CD8-positive, alpha-beta memory T cell (primary cell): ENCODE measurements around the gene PLEKHG4. TPM values are rescaled to one million over a fixed set of nuclear protein-coding genes. Genes with fewer than 3 reads are reported as not detected.

Experiments used
- CTCF ChIA-PET: fragments of 350-600 bp; sonication (Branson Sonifier 250); formaldehyde crosslinking; loops from one replicate; lab custom pipeline; 2021; ENCODE audit warnings: antibody characterized with exemption; lab: Charles Lee
- POLR2A ChIA-PET: fragments of 350-600 bp; sonication (Branson Sonifier 250); formaldehyde crosslinking; loops from one replicate; lab custom pipeline; 2021; ENCODE audit warnings: antibody characterized with exemption; lab: Charles Lee
- DNase-seq, 5 donors: peaks; one replicate each; pipeline versions ENCODE4 v3.0.0 to v3.0.0-alpha.2; 2020 to 2022; ENCODE audit warnings: mixed read lengths in 1 of 5
- H3K27ac ChIP-seq: one replicate; pipeline ENCODE4 v1.7.0; 2013; ENCODE audit warnings: low read depth, mild to moderate bottlenecking, low read length, moderate library complexity
- H3K27me3 ChIP-seq: 2 replicates; pipeline ENCODE4 v1.7.0; 2013; ENCODE audit warnings: low read length, mild to moderate bottlenecking; ENCODE audit not compliant: insufficient read depth, poor library complexity, severe bottlenecking
- H3K36me3 ChIP-seq: 2 replicates; pipeline ENCODE4 v1.7.0; 2013; ENCODE audit warnings: mild to moderate bottlenecking, low read length, moderate library complexity; ENCODE audit not compliant: insufficient read depth
- H3K4me1 ChIP-seq: 2 replicates; pipeline ENCODE4 v1.7.0; 2013; ENCODE audit warnings: mild to moderate bottlenecking, low read length, moderate library complexity; ENCODE audit not compliant: insufficient read depth
- H3K4me3 ChIP-seq: 2 replicates; pipeline ENCODE4 v1.7.0; 2013; ENCODE audit warnings: mild to moderate bottlenecking, low read length
- H3K9me3 ChIP-seq: 2 replicates; pipeline ENCODE4 v1.7.0; 2013; ENCODE audit warnings: mild to moderate bottlenecking, low read length
- H3K27ac Mint-ChIP-seq, 8 donors: one replicate each; pipeline ENCODE4 v1.8.0; 2020 to 2021; ENCODE audit warnings: mixed read lengths in 8 of 8, mild to moderate bottlenecking in 6 of 8, inconsistent platforms in 3 of 8, moderate library complexity in 3 of 8
- H3K27me3 Mint-ChIP-seq, 2 donors: one replicate each; pipeline ENCODE4 v1.8.0; 2020 to 2021; ENCODE audit warnings: mixed read lengths in 2 of 2, mild to moderate bottlenecking in 1 of 2, moderate library complexity in 1 of 2
- H3K36me3 Mint-ChIP-seq, 3 donors: one replicate each; pipeline ENCODE4 v1.8.0; 2020 to 2021; ENCODE audit warnings: mixed read lengths in 3 of 3, inconsistent platforms in 1 of 3, mild to moderate bottlenecking in 1 of 3
- H3K4me1 Mint-ChIP-seq, 3 donors: one replicate each; pipeline ENCODE4 v1.8.0; 2020 to 2021; ENCODE audit warnings: mixed read lengths in 3 of 3, inconsistent platforms in 1 of 3, mild to moderate bottlenecking in 1 of 3
- H3K4me3 Mint-ChIP-seq, 7 donors: one replicate each; pipeline ENCODE4 v1.8.0; 2020 to 2021; ENCODE audit warnings: mixed read lengths in 7 of 7, mild to moderate bottlenecking in 6 of 7, moderate library complexity in 4 of 7, inconsistent platforms in 2 of 7
- H3K9me3 Mint-ChIP-seq, 5 donors: one replicate each; pipeline ENCODE4 v1.8.0; 2020 to 2022; ENCODE audit warnings: mixed read lengths in 5 of 5, mild to moderate bottlenecking in 3 of 5, moderate library complexity in 2 of 5, inconsistent platforms in 1 of 5
- polyA plus RNA-seq: library from polyadenylated mRNA; unstranded; fragments of 300-500 nt; fragmentation: Illumina TruSeq; gene quantifications from one replicate; pipeline ENCODE4 v1.2.3, GENCODE V29; 2021
- total RNA-seq, 2 experiments: library from RNA; stranded (reverse); gene quantifications; one replicate each; pipeline ENCODE4 v1.2.3, GENCODE V29; 2021

Gene PLEKHG4
- total and polyA plus RNA-seq, 3 experiments from 2014 or later, result 1.6 to 29.3 (median 25.3) TPM

DNA sequence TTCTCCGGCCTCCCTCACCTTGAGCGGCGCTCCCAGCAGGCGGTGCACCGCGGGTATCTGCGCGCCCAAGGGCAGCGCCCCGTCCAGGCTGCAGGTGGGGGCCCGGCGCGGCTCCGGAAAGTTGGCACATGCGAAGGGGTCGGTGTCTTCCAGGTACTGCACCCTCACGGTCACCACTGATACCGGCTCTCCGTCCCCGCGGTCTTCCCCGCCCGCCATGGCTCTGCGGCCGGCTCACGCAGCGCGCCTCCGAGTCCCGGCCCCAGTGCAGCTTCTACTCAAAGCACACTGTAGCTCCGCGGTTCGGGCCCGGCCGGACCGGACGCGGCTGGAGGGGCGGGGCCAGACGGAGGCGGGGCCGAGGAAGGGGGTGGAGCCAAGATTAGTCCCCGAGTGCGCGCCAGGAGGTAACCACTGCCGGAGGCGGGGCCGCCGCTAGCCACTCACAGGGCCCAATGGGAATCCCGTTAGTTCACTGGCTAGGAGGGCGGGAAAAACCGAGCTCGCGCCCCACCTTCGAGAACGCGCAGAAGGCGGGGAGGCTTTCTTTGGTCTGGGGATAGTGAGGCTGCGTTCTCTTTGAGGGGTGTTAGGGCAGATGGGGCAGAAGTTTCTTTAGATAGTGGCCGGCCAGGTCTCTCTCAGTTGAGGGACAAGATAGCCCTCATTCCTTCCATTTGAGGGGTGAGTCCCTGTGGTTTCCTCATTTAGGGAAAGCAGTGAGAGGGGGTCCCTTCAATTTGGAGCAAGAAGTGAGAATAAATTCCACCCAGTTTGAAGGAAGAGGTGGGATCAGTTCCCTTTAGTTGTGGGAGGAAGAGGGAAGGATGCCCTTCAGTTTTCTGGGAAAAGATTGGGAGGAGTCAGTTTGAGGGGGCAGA is 31.9 kb upstream of the PLEKHG4 start, which contains the start of gene FHOD1:
FHOD1 (minus strand) TSS at position 290 of the 881 bp plus-strand sequence; CDS start at position 219, 71 bp downstream.
- Histone ChIP-seq H3K9me3 (no peaks in the 10 kb centered on the region), H3K4me3 (peak within 1 kb of the TSS; percentile 73), H3K4me1 (peaks cover 48% of the 10 kb centered on the region), H3K27ac (peak within 1 kb of the TSS; percentile 72), H3K27me3 (no peaks in the 10 kb centered on the region), H3K36me3 (no peaks in the 10 kb centered on the region)
- Mint-ChIP-seq H3K36me3 (peaks cover 0 to 6% (median 0%) of the 10 kb centered on the region in 3 donors), H3K9me3 (no peaks in the 10 kb centered on the region), H3K4me1 (peaks cover 31 to 56% (median 52%) of the 10 kb centered on the region in 3 donors), H3K27ac (peak within 1 kb of the TSS; percentile 67 to 97 (median 90)), H3K27me3 (no peaks in the 10 kb centered on the region), H3K4me3 (peak within 1 kb of the TSS; percentile 82 to 97 (median 91))
- DNase-seq, result peak; percentile 90 to 97 (median 95)
- ChIA-PET CTCF (interaction anchor here (0.6 to 1.9 kb wide), 7 partner anchors 12 to 267 kb away, joined by 3 to 7 read pairs (median 3); partner anchors contain the start of genes FBXL8, TMEM208 and TRADD), POLR2A (interaction anchor here (1.6 to 2.0 kb wide), 2 partner anchors 21 to 62 kb away, joined by 5 to 14 read pairs; partner anchors contain the start of gene TMEM208)

DNA sequence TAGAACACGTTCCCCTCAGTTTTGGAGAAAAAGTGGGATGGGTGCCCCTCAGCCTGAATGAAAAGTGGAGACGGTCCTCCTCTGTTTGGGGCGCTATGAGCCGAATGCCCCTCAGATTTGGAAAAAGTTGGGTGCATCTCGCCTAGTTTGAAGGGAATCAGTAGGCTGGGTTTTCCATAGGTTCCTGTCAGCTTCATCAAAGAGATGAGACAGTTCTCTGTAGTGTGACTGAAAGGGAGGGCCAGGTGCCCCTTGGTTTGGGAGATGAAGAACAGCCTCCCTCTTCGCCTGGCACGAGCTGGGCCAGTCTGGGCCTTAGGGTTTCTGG is 31.3 kb upstream of the PLEKHG4 start:
- ChIA-PET POLR2A (interaction anchor here (0.5 to 2.0 kb wide), 4 partner anchors 21 to 751 kb away, joined by 3 to 14 read pairs (median 4); partner anchors contain the start of gene TMEM208), CTCF (interaction anchor here (0.7 to 1.9 kb wide), 5 partner anchors 13 to 266 kb away, joined by 3 to 7 read pairs (median 3); partner anchors contain the start of genes E2F4, FBXL8 and TRADD)
- peaks cover 48% of the 10 kb centered on the region for H3K4me1 ChIP-seq

GRCh38 chr16:67248401-67249177 is 30.7 kb upstream of the PLEKHG4 start, which contains the start of gene SLC9A5:
Gene SLC9A5 (plus strand): TSS chr16:67248979. CDS start chr16:67249015, 36 bp downstream.
- Mint-ChIP-seq H3K4me1 (peaks cover 31 to 54% (median 50%) of the 10 kb centered on the region in 3 donors), H3K27ac (peak within 1 kb of the TSS; percentile 54 to 97 (median 90)), H3K4me3 (peak within 1 kb of the TSS; percentile 82 to 97 (median 91)), H3K9me3 (no peaks in the 10 kb centered on the region), H3K36me3 (peaks cover 0 to 4% (median 0%) of the 10 kb centered on the region in 3 donors), H3K27me3 (no peaks in the 10 kb centered on the region)
- DNase-seq, result peak; percentile 17 to 54 (median 30)
- Histone ChIP-seq H3K9me3 (no peaks in the 10 kb centered on the region), H3K4me1 (peaks cover 45% of the 10 kb centered on the region), H3K4me3 (peak within 1 kb of the TSS; percentile 73), H3K27ac (peak within 1 kb of the TSS; percentile 29), H3K36me3 (no peaks in the 10 kb centered on the region), H3K27me3 (no peaks in the 10 kb centered on the region)
- ChIA-PET POLR2A (interaction anchor here (0.5 to 2.0 kb wide), 3 partner anchors 22 to 750 kb away, joined by 3 to 5 read pairs (median 3); partner anchors contain the start of gene TMEM208), CTCF (interaction anchor here (1.2 to 1.3 kb wide), 2 partner anchors 13 to 56 kb away, joined by 3 to 4 read pairs; partner anchors contain the start of gene E2F4)

More for the DNA sequence above, 31.3 kb upstream of the PLEKHG4 start:
- Histone ChIP-seq H3K27me3 (no peaks in the 10 kb centered on the region), H3K36me3 (no peaks in the 10 kb centered on the region), H3K27ac (peak overlapping the region; percentile 29), H3K9me3 (no peaks in the 10 kb centered on the region), H3K4me3 (peak overlapping the region; percentile 73)
- no peak for DNase-seq
- Mint-ChIP-seq H3K36me3 (peaks cover 0 to 4% (median 0%) of the 10 kb centered on the region in 3 donors), H3K27ac (peak overlapping the region; percentile 54 to 97 (median 89)), H3K4me1 (peaks cover 31 to 56% (median 52%) of the 10 kb centered on the region in 3 donors), H3K27me3 (no peaks in the 10 kb centered on the region), H3K9me3 (no peaks in the 10 kb centered on the region), H3K4me3 (peak overlapping the region; percentile 82 to 97 (median 91))

- Mint-ChIP-seq H3K36me3 (peaks cover 0 to 4% (median 0%) of the 10 kb centered on the region in 3 donors), H3K27ac (peak overlapping the region in 3 of 8 donors; percentile 56 to 93 (median 61)), H3K27me3 (no peaks in the 10 kb centered on the region), H3K9me3 (no peaks in the 10 kb centered on the region), H3K4me3 (peak overlapping the region; percentile 63 to 86 (median 82)), H3K4me1 (peaks cover 26 to 46% (median 42%) of the 10 kb centered on the region in 3 donors)
- H3K4me3 ChIP-seq, result peak overlapping the region; percentile 73
- ChIA-PET CTCF (interaction anchor here (1.0 to 1.3 kb wide), 2 partner anchors 11 to 57 kb away, joined by 3 read pairs; partner anchors contain the start of gene E2F4), POLR2A (interaction anchor here (1.0 kb wide), 1 partner anchor 23 kb away, joined by 3 read pairs; the partner anchor contains the start of gene TMEM208)
- H3K4me1 ChIP-seq, result peaks cover 37% of the 10 kb centered on the region
- no peak overlapping the region for H3K27ac ChIP-seq
- no peaks in the 10 kb centered on the region for H3K27me3 ChIP-seq
- peak in 1 of 5 donors; percentile 36 for DNase-seq
- no peaks in the 10 kb centered on the region for H3K36me3 ChIP-seq
- no peaks in the 10 kb centered on the region for H3K9me3 ChIP-seq
Measured at GRCh38 chr16:67249178-67250044, 29.9 kb upstream of the PLEKHG4 start.

DNA sequence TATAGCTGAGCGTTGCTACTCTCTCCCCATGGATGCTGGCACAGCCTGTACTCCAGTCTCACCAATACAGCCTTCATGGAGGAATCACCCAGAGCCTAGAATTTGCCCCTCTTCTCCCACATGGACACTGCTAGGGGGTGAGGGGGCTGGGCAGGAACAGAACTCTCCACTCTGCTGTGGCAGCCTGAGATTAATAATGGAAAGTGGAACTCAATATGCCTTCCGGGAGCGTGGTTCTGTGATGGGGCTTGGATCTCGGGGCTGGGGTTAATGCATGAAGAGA is 29.3 kb upstream of the PLEKHG4 start:
- Histone ChIP-seq H3K4me1 (peaks cover 31% of the 10 kb centered on the region), H3K9me3 (no peaks in the 10 kb centered on the region), H3K27me3 (no peaks in the 10 kb centered on the region), H3K27ac (no peak overlapping the region), H3K4me3 (no peak overlapping the region), H3K36me3 (no peaks in the 10 kb centered on the region)
- H3K9me3 Mint-ChIP-seq, result no peaks in the 10 kb centered on the region
- ChIA-PET POLR2A (no interaction called here), CTCF (interaction anchor here (1.0 kb wide), 1 partner anchor 10 kb away, joined by 3 read pairs; no protein-coding TSS in a partner anchor)
- DNase-seq, result peak in 1 of 5 donors; percentile 1
- H3K4me3 Mint-ChIP-seq, result peak overlapping the region; percentile 35 to 86 (median 82)
- H3K4me1 Mint-ChIP-seq, result peaks cover 20 to 40% (median 36%) of the 10 kb centered on the region in 3 donors
- H3K27me3 Mint-ChIP-seq, result no peaks in the 10 kb centered on the region
- peaks cover 0 to 4% (median 0%) of the 10 kb centered on the region in 3 donors for H3K36me3 Mint-ChIP-seq
- peak overlapping the region in 1 of 8 donors; percentile 61 for H3K27ac Mint-ChIP-seq

DNA sequence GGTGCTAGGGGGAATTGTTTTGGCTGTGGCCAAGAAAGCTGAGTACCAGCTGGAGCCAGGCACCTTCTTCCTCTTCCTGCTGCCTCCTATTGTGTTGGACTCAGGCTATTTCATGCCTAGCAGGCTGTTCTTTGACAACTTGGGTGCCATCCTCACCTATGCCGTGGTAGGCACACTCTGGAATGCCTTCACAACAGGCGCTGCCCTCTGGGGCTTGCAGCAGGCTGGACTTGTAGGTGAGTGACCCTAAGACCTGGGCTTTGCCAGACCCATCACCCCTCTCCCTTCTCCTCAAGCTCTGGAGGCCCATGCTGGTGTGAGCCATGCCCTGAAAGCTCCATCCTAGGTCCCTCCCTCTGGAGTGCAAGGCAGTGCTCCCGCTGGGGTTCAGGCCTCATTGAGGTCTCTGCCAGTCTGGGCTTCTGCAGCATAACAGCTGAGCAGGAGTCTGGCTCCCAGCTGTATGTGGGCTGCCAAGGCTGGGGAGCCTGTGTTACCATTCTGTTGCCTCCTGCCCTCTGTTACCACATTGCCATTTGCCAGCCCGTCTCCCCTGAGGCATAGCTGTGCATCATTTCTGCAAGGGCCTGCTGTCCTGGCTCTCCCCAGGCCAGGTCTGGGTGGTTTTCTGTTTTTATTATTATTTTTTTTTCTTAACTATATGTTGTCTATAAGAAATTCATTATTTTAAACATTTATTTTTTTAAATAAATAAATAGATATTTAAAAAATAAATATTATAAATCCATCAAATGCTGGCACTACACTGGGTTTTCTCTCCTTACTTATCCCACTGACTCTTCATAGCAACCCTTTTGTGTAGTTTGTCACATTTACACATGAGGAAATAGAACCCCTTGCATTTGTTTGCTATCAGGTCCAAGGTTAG is 26.5 kb upstream of the PLEKHG4 start:
- peaks cover 17% of the 10 kb centered on the region for H3K4me1 ChIP-seq
- H3K4me1 Mint-ChIP-seq, result peaks cover 10 to 22% (median 18%) of the 10 kb centered on the region in 3 donors
- no peaks in the 10 kb centered on the region for H3K27me3 ChIP-seq
- ChIA-PET CTCF (no interaction called here), POLR2A (no interaction called here)
- H3K27ac ChIP-seq, result no peak overlapping the region
- DNase-seq, result peak in 1 of 5 donors; percentile 22
- peaks cover 5 to 10% of the 10 kb centered on the region in 2 donors for H3K27me3 Mint-ChIP-seq
- H3K9me3 Mint-ChIP-seq, result no peaks in the 10 kb centered on the region
- H3K27ac Mint-ChIP-seq, result no peak overlapping the region
- no peaks in the 10 kb centered on the region for H3K9me3 ChIP-seq
- H3K4me3 ChIP-seq, result no peak overlapping the region
- H3K36me3 Mint-ChIP-seq, result no peaks in the 10 kb centered on the region
- no peaks in the 10 kb centered on the region for H3K36me3 ChIP-seq
- peak overlapping the region in 2 of 7 donors; percentile 12 to 61 for H3K4me3 Mint-ChIP-seq
